AG10803 (cell line): ENCODE measurements around the gene ADIG.

Source experiments
- DNase-seq: peaks from one replicate; pipeline ENCODE4 v3.0.0; 2010; ENCODE audit warnings: low read depth
- H3K4me3 ChIP-seq: 2 replicates; pipeline ENCODE4 v1.5.1; 2011; ENCODE audit warnings: mild to moderate bottlenecking, low read length, control low read depth
- CTCF ChIP-seq: conservative IDR thresholded peaks from 2 replicates; pipeline ENCODE4 v1.5.1; 2011; ENCODE audit warnings: mild to moderate bottlenecking, low read length, control low read depth, inconsistent platforms

Gene ADIG

GRCh38 chr20:38581013-38581412, at the start of gene ADIG:
Gene ADIG, plus strand, starts transcription at chr20:38581197. Its CDS starts 54 bp downstream, at chr20:38581251.
- no peak within 1 kb of the TSS for H3K4me3 ChIP-seq
- DNase-seq: peak; percentile 9
- no peak for TF ChIP-seq CTCF

- no peak overlapping the region for H3K4me3 ChIP-seq
- peak; percentile 6 for DNase-seq
- no peak for TF ChIP-seq CTCF
Observed at GRCh38 chr20:38534756-38535155, 46.2 kb upstream of the ADIG start.

DNA sequence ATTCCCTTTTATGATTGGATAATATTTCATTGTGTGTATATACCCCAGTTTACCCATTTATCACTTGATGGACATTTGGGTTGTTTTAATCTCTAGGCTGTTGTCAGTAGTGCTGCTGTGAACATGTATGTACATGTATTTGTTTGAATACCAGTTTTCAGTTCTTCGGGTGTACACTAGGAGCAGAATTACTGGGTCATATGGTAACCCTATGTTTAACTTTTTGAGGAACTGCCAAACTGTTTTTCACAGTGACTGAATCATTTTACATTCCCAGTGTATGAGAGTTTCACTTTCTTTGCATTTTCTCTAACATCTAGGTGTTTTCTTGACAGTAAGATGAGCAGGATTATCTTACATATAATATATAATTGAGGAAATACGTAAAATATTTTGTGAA, 44.7 kb upstream of the ADIG start:
- no peak overlapping the region for H3K4me3 ChIP-seq
- DNase-seq: peak; percentile 53
- peak; percentile 35 for TF ChIP-seq CTCF

- H3K4me3 ChIP-seq: no peak overlapping the region
- no peak for DNase-seq
- no peak for TF ChIP-seq CTCF
Observed at GRCh38 chr20:38537176-38537575, 43.8 kb upstream of the ADIG start.

- DNase-seq: no peak
- no peak for TF ChIP-seq CTCF
- no peak overlapping the region for H3K4me3 ChIP-seq
Observed at GRCh38 chr20:38538789-38539188, 42.2 kb upstream of the ADIG start.

DNA sequence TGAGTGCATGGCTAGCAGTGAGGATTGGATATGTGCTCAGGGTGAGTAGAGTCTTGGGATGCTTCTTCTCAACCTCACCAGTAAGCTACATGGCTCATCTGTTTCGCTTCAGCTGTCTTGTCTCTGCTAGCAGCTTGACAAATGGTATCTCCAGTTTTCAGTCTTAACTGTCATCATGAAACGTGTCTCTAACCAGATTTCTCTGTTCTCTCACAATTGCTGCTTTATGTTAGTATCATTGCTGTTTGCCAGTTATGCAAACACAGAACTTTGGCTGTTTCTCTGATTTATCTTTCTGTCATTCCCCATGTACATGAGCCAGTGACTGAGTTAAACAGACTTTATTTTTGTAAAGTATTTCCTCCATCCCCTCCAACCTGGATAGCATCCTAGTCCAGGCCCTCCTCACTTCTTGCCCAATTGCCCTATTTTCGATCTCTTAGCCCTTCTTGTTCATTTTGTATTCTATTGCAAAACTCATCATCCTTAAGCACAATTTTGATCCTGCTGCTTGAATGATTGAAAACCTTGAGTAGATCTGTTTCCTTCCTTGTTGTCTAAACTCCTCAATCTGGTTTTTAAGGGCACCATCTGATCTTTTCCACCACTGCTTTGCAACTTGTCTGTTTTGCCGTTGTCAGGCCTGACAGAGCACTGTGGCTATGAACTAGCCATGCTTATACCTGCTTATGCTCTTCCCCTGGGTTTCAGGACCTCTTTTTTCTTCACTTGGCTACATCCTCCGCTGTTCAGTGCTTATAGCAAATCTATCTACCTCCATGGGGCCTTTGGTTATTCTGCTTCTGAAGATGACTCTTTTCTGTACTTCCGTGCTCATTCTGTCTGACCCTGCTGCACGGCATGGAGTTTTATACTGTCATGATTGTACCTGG, 37.7 kb upstream of the ADIG start:
- peak; percentile 10 for DNase-seq
- H3K4me3 ChIP-seq: no peak overlapping the region
- no peak for TF ChIP-seq CTCF

DNA sequence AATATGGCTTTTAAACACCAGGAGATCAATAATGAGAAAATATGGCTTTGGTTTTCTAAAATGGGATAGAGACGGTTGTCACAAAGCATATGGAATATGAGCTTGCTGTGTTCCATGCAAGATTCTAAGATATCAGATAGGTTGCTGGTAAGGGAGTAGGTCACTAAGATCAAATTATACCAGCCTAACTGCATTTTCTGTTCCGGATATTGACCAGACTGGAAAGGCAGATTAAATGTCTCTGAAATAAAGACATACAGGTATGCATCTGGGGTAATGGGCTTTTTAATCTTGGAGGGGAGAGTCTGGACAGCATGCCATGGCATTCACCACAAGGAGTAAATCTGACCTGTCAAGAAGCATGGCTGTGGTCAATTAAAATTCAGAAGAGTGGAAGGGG, 35.2 kb upstream of the ADIG start:
- no peak for DNase-seq
- TF ChIP-seq CTCF: no peak
- no peak overlapping the region for H3K4me3 ChIP-seq
